ENCODE data around the gene ARHGAP26. TPM values are rescaled to one million over a fixed set of nuclear protein-coding genes. Genes with fewer than 3 reads are reported as not detected.

The ARHGAP26 gene
- total RNA-seq, 4 donors from 2014 or later: 35.0 to 72.2 (median 44.0) TPM

DNA sequence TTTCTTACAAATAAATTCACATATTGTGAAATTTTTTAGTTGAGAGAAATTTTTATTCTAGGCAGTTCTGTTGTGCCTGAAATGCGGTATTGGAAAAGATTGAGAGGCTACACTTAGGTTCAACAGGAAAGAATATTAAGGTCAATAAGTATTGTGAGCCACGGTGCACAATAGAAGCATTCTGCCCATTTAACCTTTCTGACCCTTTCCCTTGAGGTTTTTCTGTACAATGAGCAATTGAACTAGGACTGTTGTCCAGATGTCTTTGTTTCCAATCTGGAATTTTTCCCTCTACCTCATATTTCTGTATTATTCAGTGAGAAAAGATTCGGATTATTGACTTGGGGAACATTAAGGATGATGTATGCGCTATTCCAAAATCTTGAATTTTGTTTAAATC is 428.2 kb downstream of the ARHGAP26 start:
- TF ChIP-seq, protein P1, sequence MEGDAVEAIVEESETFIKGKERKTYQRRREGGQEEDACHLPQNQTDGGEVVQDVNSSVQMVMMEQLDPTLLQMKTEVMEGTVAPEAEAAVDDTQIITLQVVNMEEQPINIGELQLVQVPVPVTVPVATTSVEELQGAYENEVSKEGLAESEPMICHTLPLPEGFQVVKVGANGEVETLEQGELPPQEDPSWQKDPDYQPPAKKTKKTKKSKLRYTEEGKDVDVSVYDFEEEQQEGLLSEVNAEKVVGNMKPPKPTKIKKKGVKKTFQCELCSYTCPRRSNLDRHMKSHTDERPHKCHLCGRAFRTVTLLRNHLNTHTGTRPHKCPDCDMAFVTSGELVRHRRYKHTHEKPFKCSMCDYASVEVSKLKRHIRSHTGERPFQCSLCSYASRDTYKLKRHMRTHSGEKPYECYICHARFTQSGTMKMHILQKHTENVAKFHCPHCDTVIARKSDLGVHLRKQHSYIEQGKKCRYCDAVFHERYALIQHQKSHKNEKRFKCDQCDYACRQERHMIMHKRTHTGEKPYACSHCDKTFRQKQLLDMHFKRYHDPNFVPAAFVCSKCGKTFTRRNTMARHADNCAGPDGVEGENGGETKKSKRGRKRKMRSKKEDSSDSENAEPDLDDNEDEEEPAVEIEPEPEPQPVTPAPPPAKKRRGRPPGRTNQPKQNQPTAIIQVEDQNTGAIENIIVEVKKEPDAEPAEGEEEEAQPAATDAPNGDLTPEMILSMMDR (IDR thresholded peaks at IDR 0.05; ENCODE audit: low read depth): no peak

DNA sequence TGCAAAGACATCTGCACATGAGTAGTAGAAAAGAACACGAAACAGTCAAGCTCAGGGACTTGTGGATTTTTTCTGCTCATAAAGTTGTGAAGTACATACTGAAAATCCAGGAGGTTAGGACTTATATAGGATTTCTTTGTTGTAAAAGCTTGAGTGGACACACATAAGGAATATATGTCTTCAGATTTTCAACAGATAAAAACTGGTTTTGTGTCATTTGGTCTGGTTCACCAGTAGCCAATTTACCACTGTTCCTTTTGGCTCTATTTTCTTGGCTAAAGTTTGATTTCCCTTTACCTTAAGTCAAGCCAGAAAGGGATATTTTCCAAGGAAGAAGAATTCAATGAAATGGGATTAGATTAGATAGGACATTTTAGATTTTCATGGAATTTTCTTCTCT is 429.0 kb downstream of the ARHGAP26 start:
- TF ChIP-seq, protein P1 (IDR thresholded peaks at IDR 0.05; ENCODE audit: low read depth): no peak

GRCh38 chr5:143199843-143200242 is 429.7 kb downstream of the ARHGAP26 start:
- TF ChIP-seq, protein P1 (IDR thresholded peaks at IDR 0.05; ENCODE audit: low read depth): no peak

GRCh38 chr5:143200781-143201398 is 430.7 kb downstream of the ARHGAP26 start:
- TF ChIP-seq, protein P1 (IDR thresholded peaks at IDR 0.05; ENCODE audit: low read depth): no peak

- TF ChIP-seq, protein P1 (IDR thresholded peaks at IDR 0.05; ENCODE audit: low read depth): no peak
Observed at GRCh38 chr5:143201589-143201988, 431.4 kb downstream of the ARHGAP26 start.

GRCh38 chr5:143204474-143205246 is 434.5 kb downstream of the ARHGAP26 start:
- TF ChIP-seq, protein P1 (IDR thresholded peaks at IDR 0.05; ENCODE audit: low read depth): no peak

DNA sequence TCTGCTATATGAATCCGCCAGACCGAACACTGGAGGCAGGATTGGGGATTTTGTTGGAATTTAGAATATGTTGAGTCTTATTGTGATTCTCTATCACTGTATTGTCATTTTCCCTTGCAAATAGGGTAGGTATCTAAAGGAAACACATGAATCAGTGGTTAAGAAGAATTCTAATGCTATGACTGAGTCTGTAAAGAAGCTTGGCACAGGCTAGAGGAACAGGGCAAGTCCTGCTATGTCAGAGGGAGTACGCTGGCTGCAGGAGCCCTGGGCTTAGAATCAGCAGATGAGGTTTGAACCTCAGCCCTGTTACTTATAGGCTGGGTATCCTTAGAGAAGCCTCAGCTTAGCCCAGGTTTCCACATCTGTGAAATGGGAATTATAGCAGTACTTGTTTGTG is 435.2 kb downstream of the ARHGAP26 start:
- TF ChIP-seq, protein P1 (IDR thresholded peaks at IDR 0.05; ENCODE audit: low read depth): no peak
